Keratinocyte (primary cell): ENCODE data around the gene PRR23E. TPM values are rescaled to one million over a fixed set of nuclear protein-coding genes. Genes with fewer than 3 reads are reported as not detected.

Source experiments
- DNase-seq: peaks from one replicate; pipeline ENCODE4 v3.0.0-alpha.2; 2011; ENCODE audit warnings: low read depth, missing footprints, low spot score
- FAIRE-seq: peaks from 2 replicates; lab custom pipeline; 2011; peaks lifted over from hg19 to GRCh38; lab: Jason Lieb, UNC
- H2AFZ ChIP-seq: 2 replicates; pipeline ENCODE4 v1.6.0; 2012; ENCODE audit warnings: low read length, control low read depth, inconsistent platforms; ENCODE audit not compliant: control insufficient read depth
- H3K27ac ChIP-seq: 2 replicates; pipeline ENCODE4 v1.5.1; 2011; ENCODE audit warnings: low read length; ENCODE audit not compliant: control insufficient read depth, insufficient read depth
- H3K27me3 ChIP-seq: 3 replicates; pipeline ENCODE4 v1.6.0; 2011; ENCODE audit warnings: low read length; ENCODE audit not compliant: control insufficient read depth, insufficient read depth; ENCODE audit errors: extremely low read depth
- H3K36me3 ChIP-seq, 2 experiments: 2 replicates in 1 of 2; 3 replicates in 1 of 2; pipeline ENCODE4 v1.5.1; 2011; ENCODE audit warnings: low read length in 2 of 2, mild to moderate bottlenecking in 1 of 2; ENCODE audit not compliant: control insufficient read depth in 2 of 2, insufficient read depth in 2 of 2; ENCODE audit errors: extremely low read depth in 1 of 2
- H3K4me1 ChIP-seq: 3 replicates; pipeline ENCODE4 v1.5.1; 2011; ENCODE audit warnings: low read length; ENCODE audit not compliant: control insufficient read depth, insufficient read depth; ENCODE audit errors: extremely low read depth
- H3K4me2 ChIP-seq: 3 replicates; pipeline ENCODE4 v1.6.0; 2011; ENCODE audit warnings: low read depth, low read length; ENCODE audit not compliant: control insufficient read depth, insufficient read depth; ENCODE audit errors: extremely low read depth
- H3K4me3 ChIP-seq, 3 experiments: fragments of 200-600 bp in 1 of 3; sonication (generic) in 1 of 3; 2 replicates in 2 of 3; 3 replicates in 1 of 3; pipeline ENCODE4 v1.5.1; 2011 to 2016; ENCODE audit warnings: low read length in 3 of 3, mild to moderate bottlenecking in 3 of 3, control low read depth in 2 of 3, inconsistent platforms in 1 of 3, low read depth in 1 of 3, mixed read lengths in 1 of 3, mixed run types in 1 of 3, moderate library complexity in 1 of 3; ENCODE audit not compliant: control insufficient read depth in 2 of 3, insufficient read depth in 2 of 3; ENCODE audit errors: extremely low read depth in 1 of 3
- H3K79me2 ChIP-seq: 2 replicates; pipeline ENCODE4 v1.6.0; 2012; ENCODE audit warnings: low read length; ENCODE audit not compliant: control insufficient read depth, insufficient read depth
- H3K9ac ChIP-seq: 3 replicates; pipeline ENCODE4 v1.6.0; 2011; ENCODE audit warnings: low read length; ENCODE audit not compliant: control insufficient read depth, insufficient read depth; ENCODE audit errors: extremely low read depth
- H3K9me1 ChIP-seq: 3 replicates; pipeline ENCODE4 v1.6.0; 2011; ENCODE audit warnings: low read length; ENCODE audit not compliant: control insufficient read depth, insufficient read depth; ENCODE audit errors: extremely low read depth
- H3K9me3 ChIP-seq: 2 replicates; pipeline ENCODE4 v1.5.1; 2012; ENCODE audit warnings: low read depth, low read length; ENCODE audit not compliant: control insufficient read depth
- H4K20me1 ChIP-seq: 3 replicates; pipeline ENCODE4 v1.6.0; 2011; ENCODE audit warnings: low read length; ENCODE audit not compliant: control insufficient read depth, insufficient read depth; ENCODE audit errors: extremely low read depth
- EZH2 ChIP-seq: IDR thresholded peaks from one replicate; pipeline ENCODE4 v1.6.1; 2012; ENCODE audit warnings: inconsistent platforms, mild to moderate bottlenecking, low read length, moderate library complexity
- dilution Hi-C: fragments of 300-500 bp; cut with MboI; formaldehyde crosslinking; loops from one replicate; pipeline ENCODE4 v1.7.0; 2020; ENCODE audit warnings: low sequenced_read_pairs; ENCODE audit not compliant: extremely low pct_ligation_motif_present
- polyA plus RNA-seq, 5 experiments: library from polyadenylated mRNA; depleted of rRNA in 3 of 5; stranded (reverse) in 3 of 5; stranded (forward) in 1 of 5; unstranded in 1 of 5; fragments of >200 nt; gene quantifications; 1 replicate in 1 of 5; 2 replicates in 3 of 5; 3 replicates in 1 of 5; pipeline versions ENCODE4 v1.2.1 to v1.2.3, GENCODE V29; 2011 to 2012; ENCODE audit warnings: missing spikeins in 2 of 5, low read depth in 1 of 5, low replicate concordance in 1 of 5
- TF ChIP-seq, protein P1 (sequence below), 3 experiments: IDR thresholded peaks in 1 of 3; conservative IDR thresholded peaks in 1 of 3; optimal IDR thresholded peaks in 1 of 3; 2 replicates in 2 of 3; 3 replicates in 1 of 3; pipeline versions ENCODE3 to v1.5.1; 2011; ENCODE audit warnings: low read length in 3 of 3, mild to moderate bottlenecking in 3 of 3, moderate library complexity in 2 of 3, control low read depth in 1 of 3, inconsistent platforms in 1 of 3; ENCODE audit not compliant: insufficient read depth in 2 of 3; ENCODE audit errors: extremely low read depth in 1 of 3

Gene PRR23E
- polyA plus RNA-seq, 1 donor (not counting 4 experiments of a cell fraction or from before 2014, with no cell fraction given), result not detected

DNA sequence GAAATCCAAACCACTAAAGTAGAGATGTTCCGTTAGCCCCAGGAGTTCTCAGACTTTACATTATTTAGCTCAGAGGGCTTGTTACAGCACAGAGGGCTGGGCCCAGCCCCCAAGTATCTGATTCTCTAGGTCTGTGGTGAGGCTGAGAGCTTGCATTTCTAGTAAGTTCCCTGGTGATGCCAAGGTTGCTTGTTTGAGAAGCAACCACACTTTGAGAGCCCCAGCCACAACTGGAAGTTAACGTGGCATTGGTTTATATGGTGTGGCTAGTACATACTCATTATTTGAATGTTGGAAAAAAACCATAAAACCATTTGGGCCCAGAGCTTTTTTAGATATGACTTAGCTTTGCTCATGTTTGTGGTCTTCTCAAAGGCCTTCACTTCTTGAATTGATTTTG, 35.9 kb downstream of the PRR23E start:
- Histone ChIP-seq H3K9me3 (no peaks in the 10 kb centered on the region), H3K9me1 (no peaks in the 10 kb centered on the region), H3K36me3 (no peaks in the 10 kb centered on the region), H2AFZ (no peak overlapping the region), H3K4me1 (peaks cover 5% of the 10 kb centered on the region), H3K27ac (no peak overlapping the region), H3K79me2 (no peaks in the 10 kb centered on the region), H3K27me3 (no peaks in the 10 kb centered on the region), H3K4me2 (no peak overlapping the region), H3K4me3 (no peak overlapping the region), H3K9ac (no peak overlapping the region), H4K20me1 (no peaks in the 10 kb centered on the region)
- TF ChIP-seq, protein P1, sequence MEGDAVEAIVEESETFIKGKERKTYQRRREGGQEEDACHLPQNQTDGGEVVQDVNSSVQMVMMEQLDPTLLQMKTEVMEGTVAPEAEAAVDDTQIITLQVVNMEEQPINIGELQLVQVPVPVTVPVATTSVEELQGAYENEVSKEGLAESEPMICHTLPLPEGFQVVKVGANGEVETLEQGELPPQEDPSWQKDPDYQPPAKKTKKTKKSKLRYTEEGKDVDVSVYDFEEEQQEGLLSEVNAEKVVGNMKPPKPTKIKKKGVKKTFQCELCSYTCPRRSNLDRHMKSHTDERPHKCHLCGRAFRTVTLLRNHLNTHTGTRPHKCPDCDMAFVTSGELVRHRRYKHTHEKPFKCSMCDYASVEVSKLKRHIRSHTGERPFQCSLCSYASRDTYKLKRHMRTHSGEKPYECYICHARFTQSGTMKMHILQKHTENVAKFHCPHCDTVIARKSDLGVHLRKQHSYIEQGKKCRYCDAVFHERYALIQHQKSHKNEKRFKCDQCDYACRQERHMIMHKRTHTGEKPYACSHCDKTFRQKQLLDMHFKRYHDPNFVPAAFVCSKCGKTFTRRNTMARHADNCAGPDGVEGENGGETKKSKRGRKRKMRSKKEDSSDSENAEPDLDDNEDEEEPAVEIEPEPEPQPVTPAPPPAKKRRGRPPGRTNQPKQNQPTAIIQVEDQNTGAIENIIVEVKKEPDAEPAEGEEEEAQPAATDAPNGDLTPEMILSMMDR (optimal IDR thresholded peaks at IDR 0.05 in 1 of 3, IDR thresholded peaks at IDR 0.05 in 1 of 3, conservative IDR thresholded peaks at IDR 0.05 in 1 of 3; ENCODE audit: extremely low read depth in 1 of 3, insufficient read depth in 2 of 3, low read length in 3 of 3), result no peak
- TF ChIP-seq EZH2, result no peak
- FAIRE-seq (no peak), DNase-seq (no peak)
- dilution Hi-C loops, result no loop called here

DNA sequence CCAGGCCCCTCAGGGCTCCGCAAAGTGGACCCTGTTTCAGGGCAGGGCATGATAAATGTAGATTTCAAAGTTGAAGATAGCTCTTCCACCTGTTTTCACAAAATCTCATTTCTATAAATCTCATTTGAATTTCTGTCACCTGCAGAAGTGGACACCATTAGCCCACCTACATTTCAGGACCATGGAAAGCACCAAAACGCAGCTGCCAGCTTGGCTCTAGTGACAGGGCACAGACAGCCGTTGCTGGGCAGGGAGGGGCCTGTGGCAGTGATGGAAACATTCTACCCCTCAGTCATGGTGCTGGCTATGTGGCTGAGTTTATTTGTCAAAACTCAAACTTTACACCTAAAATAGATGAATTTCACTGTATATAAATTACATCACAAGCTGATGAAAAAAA, 40.4 kb downstream of the PRR23E start:
- H4K20me1 ChIP-seq, result no peaks in the 10 kb centered on the region
- H3K4me3 ChIP-seq, result no peak overlapping the region
- no peak overlapping the region for H3K9ac ChIP-seq
- H3K36me3 ChIP-seq, result no peaks in the 10 kb centered on the region
- DNase-seq (no peak), FAIRE-seq (no peak)
- H2AFZ ChIP-seq, result no peak overlapping the region
- H3K9me1 ChIP-seq, result no peaks in the 10 kb centered on the region
- no peaks in the 10 kb centered on the region for H3K9me3 ChIP-seq
- no peaks in the 10 kb centered on the region for H3K79me2 ChIP-seq
- no peaks in the 10 kb centered on the region for H3K27me3 ChIP-seq
- TF ChIP-seq, protein P1 (optimal IDR thresholded peaks at IDR 0.05 in 1 of 3, IDR thresholded peaks at IDR 0.05 in 1 of 3, conservative IDR thresholded peaks at IDR 0.05 in 1 of 3; ENCODE audit: extremely low read depth in 1 of 3, insufficient read depth in 2 of 3, low read length in 3 of 3), result no peak
- TF ChIP-seq EZH2, result no peak
- H3K4me1 ChIP-seq, result no peaks in the 10 kb centered on the region
- H3K4me2 ChIP-seq, result no peak overlapping the region
- dilution Hi-C loops, result no loop called here
- H3K27ac ChIP-seq, result no peak overlapping the region
